Mammary epithelial cell (primary cell): ENCODE results near the gene LY9.

Experiments used
- CTCF ChIP-seq, 2 donors: IDR thresholded peaks in 1 of 2; conservative IDR thresholded peaks in 1 of 2; 2 replicates each; pipeline ENCODE4 v1.5.1; 2011 to 2012; ENCODE audit warnings: inconsistent platforms in 2 of 2, low read length in 2 of 2, mild to moderate bottlenecking in 2 of 2, control low read depth in 1 of 2, low read depth in 1 of 2; ENCODE audit not compliant: insufficient read depth in 1 of 2; ENCODE audit errors: extremely low read depth in 1 of 2
- EZH2 ChIP-seq: IDR thresholded peaks from 2 replicates; pipeline ENCODE4 v1.6.1; 2012; ENCODE audit warnings: low read length, inconsistent platforms, borderline replicate concordance

GRCh38 chr1:160806109-160806665 lies 10.2 kb downstream of the LY9 start:
- TF ChIP-seq CTCF (conservative IDR thresholded peaks at IDR 0.05 in 1 of 2, IDR thresholded peaks at IDR 0.05 in 1 of 2; ENCODE audit: extremely low read depth in 1 of 2, insufficient read depth in 1 of 2, low read depth in 1 of 2, low read length in 2 of 2): no peak
- TF ChIP-seq EZH2: no peak
